Measurements from ENCODE around the gene SRSF12. TPM values are rescaled to one million over a fixed set of nuclear protein-coding genes. Genes with fewer than 3 reads are reported as not detected.
A peak's percentile ranks its signal among the peaks of the same experiment; 100 is the strongest.

SRSF12 gene
- polyA plus RNA-seq, 1 donor = 2.6 TPM

GRCh38 chr6:89122625-89123024 is 4.8 kb upstream of the SRSF12 start:
- Histone ChIP-seq H3K4me1 (ENCODE audit: control insufficient read depth, insufficient read depth, low read length) (no peaks in the 10 kb centered on the region), H3K4me3 (ENCODE audit: low read length) (no peak overlapping the region), H3K9me3 (ENCODE audit: control insufficient read depth, low read depth, low read length) (peaks cover 7% of the 10 kb centered on the region), H3K27me3 (ENCODE audit: control insufficient read depth, insufficient read depth, low read length) (peaks cover 10% of the 10 kb centered on the region), H3K27ac (ENCODE audit: low read length) (no peak overlapping the region), H3K36me3 (ENCODE audit: control insufficient read depth, insufficient read depth, low read length) (no peaks in the 10 kb centered on the region)
- DNase-seq = peak in 1 of 2 donors; percentile 29

GRCh38 chr6:89121934-89122333 is 4.1 kb upstream of the SRSF12 start:
- 82% methylated on average over 1 of the region's 1 CpG for WGBS (ENCODE audit: insufficient coverage, low lambda C conversion rate)
- no peak for DNase-seq
- Histone ChIP-seq H3K4me1 (ENCODE audit: control insufficient read depth, insufficient read depth, low read length) (peaks cover 3% of the 10 kb centered on the region), H3K27ac (ENCODE audit: low read length) (no peak overlapping the region), H3K9me3 (ENCODE audit: control insufficient read depth, low read depth, low read length) (peaks cover 4% of the 10 kb centered on the region), H3K36me3 (ENCODE audit: control insufficient read depth, insufficient read depth, low read length) (no peaks in the 10 kb centered on the region), H3K4me3 (ENCODE audit: low read length) (no peak overlapping the region), H3K27me3 (ENCODE audit: control insufficient read depth, insufficient read depth, low read length) (peaks cover 13% of the 10 kb centered on the region)

GRCh38 chr6:89120371-89120770 is 2.5 kb upstream of the SRSF12 start:
- Histone ChIP-seq H3K4me3 (ENCODE audit: low read length) (no peak overlapping the region), H3K4me1 (ENCODE audit: control insufficient read depth, insufficient read depth, low read length) (peaks cover 6% of the 10 kb centered on the region), H3K27ac (ENCODE audit: low read length) (no peak overlapping the region), H3K27me3 (ENCODE audit: control insufficient read depth, insufficient read depth, low read length) (peaks cover 13% of the 10 kb centered on the region), H3K36me3 (ENCODE audit: control insufficient read depth, insufficient read depth, low read length) (no peaks in the 10 kb centered on the region), H3K9me3 (ENCODE audit: control insufficient read depth, low read depth, low read length) (peaks cover 4% of the 10 kb centered on the region)
- WGBS (ENCODE audit: insufficient coverage, low lambda C conversion rate) = 100% methylated on average over 1 of the region's 4 CpGs
- DNase-seq = peak in 1 of 2 donors; percentile 3

- peaks cover 6% of the 10 kb centered on the region for H3K4me1 ChIP-seq (ENCODE audit: control insufficient read depth, insufficient read depth, low read length)
- H3K4me3 ChIP-seq (ENCODE audit: low read length) = no peak overlapping the region
- DNase-seq = peak in 1 of 2 donors; percentile 9
- H3K27me3 ChIP-seq (ENCODE audit: control insufficient read depth, insufficient read depth, low read length) = peaks cover 13% of the 10 kb centered on the region
- peaks cover 4% of the 10 kb centered on the region for H3K9me3 ChIP-seq (ENCODE audit: control insufficient read depth, low read depth, low read length)
- WGBS (ENCODE audit: insufficient coverage, low lambda C conversion rate) = no CpG with 5 or more reads among the region's 8 CpGs
- no peaks in the 10 kb centered on the region for H3K36me3 ChIP-seq (ENCODE audit: control insufficient read depth, insufficient read depth, low read length)
- no peak overlapping the region for H3K27ac ChIP-seq (ENCODE audit: low read length)
Measured at GRCh38 chr6:89118931-89119330, 1.1 kb upstream of the SRSF12 start.

- H3K4me1 ChIP-seq (ENCODE audit: control insufficient read depth, insufficient read depth, low read length) = peaks cover 6% of the 10 kb centered on the region
Measured at GRCh38 chr6:89116702-89117101, 1.2 kb downstream of the SRSF12 start.

GRCh38 chr6:89111933-89112332 is 5.9 kb downstream of the SRSF12 start:
- 100% methylated on average over 1 of the region's 9 CpGs for WGBS (ENCODE audit: insufficient coverage, low lambda C conversion rate)
- Histone ChIP-seq H3K4me1 (ENCODE audit: control insufficient read depth, insufficient read depth, low read length) (peaks cover 3% of the 10 kb centered on the region), H3K27ac (ENCODE audit: low read length) (no peak overlapping the region), H3K9me3 (ENCODE audit: control insufficient read depth, low read depth, low read length) (no peaks in the 10 kb centered on the region), H3K36me3 (ENCODE audit: control insufficient read depth, insufficient read depth, low read length) (no peaks in the 10 kb centered on the region), H3K27me3 (ENCODE audit: control insufficient read depth, insufficient read depth, low read length) (no peaks in the 10 kb centered on the region), H3K4me3 (ENCODE audit: low read length) (no peak overlapping the region)
- no peak for DNase-seq

More at GRCh38 chr6:89116702-89117101, 1.2 kb downstream of the SRSF12 start:
- DNase-seq = peak in 1 of 2 donors; percentile 11
- Histone ChIP-seq H3K4me3 (ENCODE audit: low read length) (peak overlapping the region; percentile 54), H3K27me3 (ENCODE audit: control insufficient read depth, insufficient read depth, low read length) (peaks cover 13% of the 10 kb centered on the region), H3K36me3 (ENCODE audit: control insufficient read depth, insufficient read depth, low read length) (no peaks in the 10 kb centered on the region), H3K27ac (ENCODE audit: low read length) (no peak overlapping the region), H3K9me3 (ENCODE audit: control insufficient read depth, low read depth, low read length) (peaks cover 4% of the 10 kb centered on the region)
- WGBS (ENCODE audit: insufficient coverage, low lambda C conversion rate) = 83% methylated on average over 2 of the region's 6 CpGs

- WGBS (ENCODE audit: insufficient coverage, low lambda C conversion rate) = no CpG with 5 or more reads among the region's 3 CpGs
Measured at GRCh38 chr6:89110284-89110683, 7.6 kb downstream of the SRSF12 start.

GRCh38 chr6:89100114-89100513 is 17.8 kb downstream of the SRSF12 start:
- DNase-seq = no peak
- WGBS (ENCODE audit: insufficient coverage, low lambda C conversion rate) = no CpG with 5 or more reads among the region's 2 CpGs
- H3K27ac ChIP-seq (ENCODE audit: low read length) = no peak overlapping the region
- no peaks in the 10 kb centered on the region for H3K36me3 ChIP-seq (ENCODE audit: control insufficient read depth, insufficient read depth, low read length)
- no peak overlapping the region for H3K4me3 ChIP-seq (ENCODE audit: low read length)
- H3K4me1 ChIP-seq (ENCODE audit: control insufficient read depth, insufficient read depth, low read length) = no peaks in the 10 kb centered on the region
- H3K9me3 ChIP-seq (ENCODE audit: control insufficient read depth, low read depth, low read length) = no peaks in the 10 kb centered on the region
- no peaks in the 10 kb centered on the region for H3K27me3 ChIP-seq (ENCODE audit: control insufficient read depth, insufficient read depth, low read length)

More at GRCh38 chr6:89110284-89110683, 7.6 kb downstream of the SRSF12 start:
- H3K27ac ChIP-seq (ENCODE audit: low read length) = no peak overlapping the region
- DNase-seq = no peak
- H3K4me1 ChIP-seq (ENCODE audit: control insufficient read depth, insufficient read depth, low read length) = no peaks in the 10 kb centered on the region
- H3K4me3 ChIP-seq (ENCODE audit: low read length) = no peak overlapping the region
- no peaks in the 10 kb centered on the region for H3K27me3 ChIP-seq (ENCODE audit: control insufficient read depth, insufficient read depth, low read length)
- H3K36me3 ChIP-seq (ENCODE audit: control insufficient read depth, insufficient read depth, low read length) = no peaks in the 10 kb centered on the region
- no peaks in the 10 kb centered on the region for H3K9me3 ChIP-seq (ENCODE audit: control insufficient read depth, low read depth, low read length)

GRCh38 chr6:89098461-89098860 is 19.4 kb downstream of the SRSF12 start:
- Histone ChIP-seq H3K36me3 (ENCODE audit: control insufficient read depth, insufficient read depth, low read length) (no peaks in the 10 kb centered on the region), H3K4me1 (ENCODE audit: control insufficient read depth, insufficient read depth, low read length) (no peaks in the 10 kb centered on the region), H3K9me3 (ENCODE audit: control insufficient read depth, low read depth, low read length) (no peaks in the 10 kb centered on the region), H3K27me3 (ENCODE audit: control insufficient read depth, insufficient read depth, low read length) (no peaks in the 10 kb centered on the region), H3K27ac (ENCODE audit: low read length) (no peak overlapping the region), H3K4me3 (ENCODE audit: low read length) (no peak overlapping the region)
- no peak for DNase-seq
- 100% methylated on average over 6 of the region's 8 CpGs for WGBS (ENCODE audit: insufficient coverage, low lambda C conversion rate)

GRCh38 chr6:89087881-89088280 is 30.0 kb downstream of the SRSF12 start:
- Histone ChIP-seq H3K27me3 (ENCODE audit: control insufficient read depth, insufficient read depth, low read length) (no peaks in the 10 kb centered on the region), H3K4me1 (ENCODE audit: control insufficient read depth, insufficient read depth, low read length) (no peaks in the 10 kb centered on the region), H3K27ac (ENCODE audit: low read length) (no peak overlapping the region), H3K4me3 (ENCODE audit: low read length) (no peak overlapping the region), H3K9me3 (ENCODE audit: control insufficient read depth, low read depth, low read length) (no peaks in the 10 kb centered on the region), H3K36me3 (ENCODE audit: control insufficient read depth, insufficient read depth, low read length) (peaks cover 26% of the 10 kb centered on the region)
- no CpG with 5 or more reads among the region's 1 CpG for WGBS (ENCODE audit: insufficient coverage, low lambda C conversion rate)
- DNase-seq = no peak

GRCh38 chr6:89085409-89086205 is 32.3 kb downstream of the SRSF12 start:
- Histone ChIP-seq H3K27ac (ENCODE audit: low read length) (no peak overlapping the region), H3K4me3 (ENCODE audit: low read length) (no peak overlapping the region), H3K9me3 (ENCODE audit: control insufficient read depth, low read depth, low read length) (no peaks in the 10 kb centered on the region), H3K27me3 (ENCODE audit: control insufficient read depth, insufficient read depth, low read length) (no peaks in the 10 kb centered on the region), H3K4me1 (ENCODE audit: control insufficient read depth, insufficient read depth, low read length) (no peaks in the 10 kb centered on the region), H3K36me3 (ENCODE audit: control insufficient read depth, insufficient read depth, low read length) (peaks cover 26% of the 10 kb centered on the region)
- DNase-seq = no peak
- WGBS (ENCODE audit: insufficient coverage, low lambda C conversion rate) = 96% methylated on average over 5 of the region's 12 CpGs
